Spleen (tissue), 7 donors: ENCODE data around the gene ZNF784.

Source experiments
- CTCF ChIP-seq, 11 experiments: fragments of 200-600 bp in 7 of 11; fragments of 450-650 bp in 4 of 11; sonication (generic) in 4 of 11; IDR thresholded peaks in 8 of 11; conservative IDR thresholded peaks in 3 of 11; 1 replicate in 7 of 11; 2 replicates in 4 of 11; pipeline versions ENCODE4 v1.4.0 to v1.8.0; 2016 to 2021; ENCODE audit warnings: antibody characterized with exemption in 11 of 11, inconsistent platforms in 4 of 11, mild to moderate bottlenecking in 1 of 11
- POLR2A ChIP-seq, 3 donors: fragments of 450-650 bp; IDR thresholded peaks; one replicate each; pipeline ENCODE4 v1.5.1; 2017; ENCODE audit warnings: antibody characterized with exemption in 3 of 3, mild to moderate bottlenecking in 1 of 3
- donor health status: DM: no; HTN: no; CAD: no; lungs with moderate emphysema.
- donor health status: DM: no; HTN: no; CAD: no.
- donor health status: DM: no; HTN: no; CAD: no.

GRCh38 chr19:55666343-55667005 lies 42.1 kb upstream of the ZNF784 start:
- TF ChIP-seq POLR2A (IDR thresholded peaks at IDR 0.05), result no peak
- TF ChIP-seq CTCF (IDR thresholded peaks at IDR 0.05 in 8 of 11, conservative IDR thresholded peaks at IDR 0.05 in 3 of 11), result no peak
